GM23338 (cell line): ENCODE data around the gene OTUB2. TPM values are rescaled to one million over a fixed set of nuclear protein-coding genes. Genes with fewer than 3 reads are reported as not detected.

ENCODE experiments used
- ATAC-seq: fragments of 200-7000 bp; cut with Tn5 transposase; 3 replicates; pipeline ENCODE4 v1.9.1; 2020
- DNase-seq: peaks from one replicate; pipeline ENCODE4 v3.0.0-alpha.2; 2015; ENCODE audit warnings: low spot score
- H2AFZ ChIP-seq: fragments of 200-600 bp; sonication (generic); 2 replicates; pipeline ENCODE4 v1.8.0; 2016; ENCODE audit warnings: antibody characterized with exemption, mild to moderate bottlenecking, moderate library complexity
- H3F3A ChIP-seq: fragments of 200-600 bp; sonication (generic); replicated peaks from 2 replicates; pipeline ENCODE4 v1.8.0; 2017; ENCODE audit warnings: antibody characterized with exemption, mixed run types, low read depth
- H3K27ac ChIP-seq: fragments of 200-600 bp; sonication (generic); 2 replicates; pipeline ENCODE4 v1.6.1; 2016; ENCODE audit warnings: low read depth
- H3K27me3 ChIP-seq: fragments of 200-600 bp; sonication (generic); 2 replicates; pipeline ENCODE4 v1.8.0; 2016; ENCODE audit warnings: mild to moderate bottlenecking, mixed run types, moderate library complexity; ENCODE audit not compliant: insufficient read depth
- H3K36me3 ChIP-seq: fragments of 200-600 bp; sonication (generic); 2 replicates; pipeline ENCODE4 v1.8.0; 2016; ENCODE audit warnings: mild to moderate bottlenecking; ENCODE audit not compliant: insufficient read depth
- H3K4me1 ChIP-seq: fragments of 200-600 bp; sonication (generic); 2 replicates; pipeline ENCODE4 v1.8.0; 2016; ENCODE audit warnings: mild to moderate bottlenecking, moderate library complexity; ENCODE audit not compliant: insufficient read depth
- H3K4me2 ChIP-seq: fragments of 200-600 bp; sonication (generic); 2 replicates; pipeline ENCODE4 v1.7.1; 2017; ENCODE audit warnings: mixed run types
- H3K4me3 ChIP-seq: fragments of 200-600 bp; sonication (generic); 2 replicates; pipeline ENCODE4 v1.6.1; 2016; ENCODE audit warnings: mixed run types
- H3K79me2 ChIP-seq: fragments of 200-600 bp; sonication (generic); replicated peaks from 2 replicates; pipeline ENCODE4 v1.8.0; 2017; ENCODE audit warnings: mild to moderate bottlenecking; ENCODE audit not compliant: insufficient read depth
- H3K9me2 ChIP-seq: fragments of 200-600 bp; sonication (generic); 2 replicates; pipeline ENCODE4 v1.8.0; 2017; ENCODE audit not compliant: insufficient read depth
- H4K20me1 ChIP-seq: fragments of 200-600 bp; sonication (generic); replicated peaks from 2 replicates; pipeline ENCODE4 v1.8.0; 2017; ENCODE audit warnings: mild to moderate bottlenecking; ENCODE audit not compliant: insufficient read depth
- H3K27ac Mint-ChIP-seq: 2 replicates; pipeline ENCODE4 v1.8.0; 2020; ENCODE audit warnings: inconsistent platforms, mild to moderate bottlenecking, moderate library complexity, mixed read lengths
- H3K27me3 Mint-ChIP-seq: 3 replicates; pipeline ENCODE4 v1.8.0; 2022; ENCODE audit warnings: low read depth, mild to moderate bottlenecking, moderate library complexity, mixed read lengths, inconsistent platforms; ENCODE audit not compliant: insufficient read depth, poor library complexity
- H3K36me3 Mint-ChIP-seq: 3 replicates; pipeline ENCODE4 v1.8.0; 2021; ENCODE audit warnings: low read depth, mild to moderate bottlenecking, inconsistent platforms, moderate library complexity, mixed read lengths
- H3K4me1 Mint-ChIP-seq: 3 replicates; pipeline ENCODE4 v1.8.0; 2020; ENCODE audit warnings: mild to moderate bottlenecking, inconsistent platforms, mixed read lengths
- H3K4me3 Mint-ChIP-seq: 3 replicates; pipeline ENCODE4 v1.8.0; 2021; ENCODE audit warnings: moderate library complexity, mild to moderate bottlenecking, inconsistent platforms, mixed read lengths
- H3K9me3 Mint-ChIP-seq: 3 replicates; pipeline ENCODE4 v1.8.0; 2020; ENCODE audit warnings: moderate library complexity, mild to moderate bottlenecking, inconsistent platforms, mixed read lengths
- CREB1 ChIP-seq: fragments of 250-450 bp; sonication (Bioruptor Pico); IDR thresholded peaks from 2 replicates; pipeline ENCODE4 v1.5.0; 2020; ENCODE audit warnings: low read depth, mild to moderate bottlenecking, moderate library complexity
- EZH2 ChIP-seq: fragments of 200-600 bp; sonication (generic); IDR thresholded peaks from one replicate; pipeline ENCODE4 v1.8.0; 2017; ENCODE audit warnings: antibody characterized with exemption, mild to moderate bottlenecking, low read depth; ENCODE audit not compliant: unreplicated experiment
- EZH2phosphoT487 ChIP-seq: fragments of 200-600 bp; sonication (generic); IDR thresholded peaks from one replicate; pipeline ENCODE4 v1.8.1; 2018; ENCODE audit warnings: antibody characterized with exemption; ENCODE audit not compliant: unreplicated experiment
- NANOG ChIP-seq: IDR thresholded peaks from 2 replicates; pipeline ENCODE4 v1.6.1; 2016; ENCODE audit warnings: antibody characterized with exemption, borderline replicate concordance
- ZNF114 ChIP-seq: fragments of 250-450 bp; sonication (Bioruptor Pico); IDR thresholded peaks from 2 replicates; pipeline ENCODE4 v1.5.0; 2020; ENCODE audit warnings: mild to moderate bottlenecking, moderate library complexity
- ZNF331 ChIP-seq: fragments of 250-450 bp; sonication (Bioruptor Pico); IDR thresholded peaks from 2 replicates; pipeline ENCODE4 v1.5.0; 2020; ENCODE audit warnings: low read depth, mild to moderate bottlenecking, moderate library complexity
- polyA plus RNA-seq: library from polyadenylated mRNA; unstranded; fragments of >200 nt; fragmentation: Nextera tagmentation; extraction: Ambion mirVana; gene quantifications from 2 replicates; pipeline ENCODE4 v1.2.1, GENCODE V29; 2016
- total RNA-seq: library from RNA; depleted of rRNA; stranded (reverse); fragments of >200 nt; shearing (Covaris generic); gene quantifications from 2 replicates; pipeline ENCODE4 v1.2.3, GENCODE V29; 2014
- TF ChIP-seq, protein P1 (sequence below): fragments of 250-450 bp; sonication (Bioruptor Pico); IDR thresholded peaks from 2 replicates; pipeline ENCODE4 v1.5.0; 2020; ENCODE audit warnings: mild to moderate bottlenecking, moderate library complexity
- TF ChIP-seq, protein P2 (sequence below): IDR thresholded peaks from one replicate; pipeline ENCODE4 v1.6.1; 2018; ENCODE audit warnings: antibody characterized with exemption; ENCODE audit not compliant: unreplicated experiment
- TF ChIP-seq, protein P3 (sequence below), 2 experiments: fragments of 200-600 bp in 1 of 2; sonication (generic) in 1 of 2; conservative IDR thresholded peaks; 2 replicates each; pipeline versions ENCODE4 v1.5.1 to v1.6.1; 2016 to 2017; ENCODE audit warnings: antibody characterized with exemption in 2 of 2, low read depth in 2 of 2, mild to moderate bottlenecking in 2 of 2, moderate library complexity in 1 of 2
- TF ChIP-seq, protein P4 (sequence below): IDR thresholded peaks from 2 replicates; pipeline ENCODE4 v1.6.1; 2016; ENCODE audit warnings: antibody characterized with exemption

The OTUB2 gene
- total and polyA plus RNA-seq, 2 experiments from 2014 or later, result 2.1 to 4.1 TPM

DNA sequence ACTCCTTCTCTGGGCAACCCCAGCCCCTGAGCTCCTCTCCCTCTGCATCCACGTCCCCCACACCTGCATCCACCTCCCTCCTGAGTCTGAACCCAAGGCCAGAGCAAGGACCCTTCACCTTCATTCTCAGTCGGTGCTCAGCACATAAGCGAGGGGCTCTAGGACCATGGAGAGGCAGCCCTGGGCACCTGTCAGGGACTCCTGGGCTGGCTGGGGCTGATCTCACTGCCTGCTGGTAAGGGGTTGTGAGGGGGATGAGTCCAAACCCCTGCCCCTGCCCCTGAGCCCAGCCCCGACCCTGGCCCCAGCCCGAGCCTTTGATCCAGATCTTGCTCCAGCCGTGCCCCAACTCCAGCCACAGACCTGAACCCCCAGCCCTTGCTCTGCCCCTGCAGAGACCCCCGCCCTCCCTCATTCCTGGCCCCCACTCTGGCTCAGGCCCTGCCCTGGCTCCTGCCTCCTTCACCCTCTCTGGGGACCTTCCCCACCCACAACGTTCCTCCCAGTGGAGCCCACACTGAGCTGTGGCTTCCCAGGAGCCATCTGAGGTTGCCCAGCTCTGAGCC, 29.9 kb upstream of the OTUB2 start (continued):
- TF ChIP-seq, protein P1, sequence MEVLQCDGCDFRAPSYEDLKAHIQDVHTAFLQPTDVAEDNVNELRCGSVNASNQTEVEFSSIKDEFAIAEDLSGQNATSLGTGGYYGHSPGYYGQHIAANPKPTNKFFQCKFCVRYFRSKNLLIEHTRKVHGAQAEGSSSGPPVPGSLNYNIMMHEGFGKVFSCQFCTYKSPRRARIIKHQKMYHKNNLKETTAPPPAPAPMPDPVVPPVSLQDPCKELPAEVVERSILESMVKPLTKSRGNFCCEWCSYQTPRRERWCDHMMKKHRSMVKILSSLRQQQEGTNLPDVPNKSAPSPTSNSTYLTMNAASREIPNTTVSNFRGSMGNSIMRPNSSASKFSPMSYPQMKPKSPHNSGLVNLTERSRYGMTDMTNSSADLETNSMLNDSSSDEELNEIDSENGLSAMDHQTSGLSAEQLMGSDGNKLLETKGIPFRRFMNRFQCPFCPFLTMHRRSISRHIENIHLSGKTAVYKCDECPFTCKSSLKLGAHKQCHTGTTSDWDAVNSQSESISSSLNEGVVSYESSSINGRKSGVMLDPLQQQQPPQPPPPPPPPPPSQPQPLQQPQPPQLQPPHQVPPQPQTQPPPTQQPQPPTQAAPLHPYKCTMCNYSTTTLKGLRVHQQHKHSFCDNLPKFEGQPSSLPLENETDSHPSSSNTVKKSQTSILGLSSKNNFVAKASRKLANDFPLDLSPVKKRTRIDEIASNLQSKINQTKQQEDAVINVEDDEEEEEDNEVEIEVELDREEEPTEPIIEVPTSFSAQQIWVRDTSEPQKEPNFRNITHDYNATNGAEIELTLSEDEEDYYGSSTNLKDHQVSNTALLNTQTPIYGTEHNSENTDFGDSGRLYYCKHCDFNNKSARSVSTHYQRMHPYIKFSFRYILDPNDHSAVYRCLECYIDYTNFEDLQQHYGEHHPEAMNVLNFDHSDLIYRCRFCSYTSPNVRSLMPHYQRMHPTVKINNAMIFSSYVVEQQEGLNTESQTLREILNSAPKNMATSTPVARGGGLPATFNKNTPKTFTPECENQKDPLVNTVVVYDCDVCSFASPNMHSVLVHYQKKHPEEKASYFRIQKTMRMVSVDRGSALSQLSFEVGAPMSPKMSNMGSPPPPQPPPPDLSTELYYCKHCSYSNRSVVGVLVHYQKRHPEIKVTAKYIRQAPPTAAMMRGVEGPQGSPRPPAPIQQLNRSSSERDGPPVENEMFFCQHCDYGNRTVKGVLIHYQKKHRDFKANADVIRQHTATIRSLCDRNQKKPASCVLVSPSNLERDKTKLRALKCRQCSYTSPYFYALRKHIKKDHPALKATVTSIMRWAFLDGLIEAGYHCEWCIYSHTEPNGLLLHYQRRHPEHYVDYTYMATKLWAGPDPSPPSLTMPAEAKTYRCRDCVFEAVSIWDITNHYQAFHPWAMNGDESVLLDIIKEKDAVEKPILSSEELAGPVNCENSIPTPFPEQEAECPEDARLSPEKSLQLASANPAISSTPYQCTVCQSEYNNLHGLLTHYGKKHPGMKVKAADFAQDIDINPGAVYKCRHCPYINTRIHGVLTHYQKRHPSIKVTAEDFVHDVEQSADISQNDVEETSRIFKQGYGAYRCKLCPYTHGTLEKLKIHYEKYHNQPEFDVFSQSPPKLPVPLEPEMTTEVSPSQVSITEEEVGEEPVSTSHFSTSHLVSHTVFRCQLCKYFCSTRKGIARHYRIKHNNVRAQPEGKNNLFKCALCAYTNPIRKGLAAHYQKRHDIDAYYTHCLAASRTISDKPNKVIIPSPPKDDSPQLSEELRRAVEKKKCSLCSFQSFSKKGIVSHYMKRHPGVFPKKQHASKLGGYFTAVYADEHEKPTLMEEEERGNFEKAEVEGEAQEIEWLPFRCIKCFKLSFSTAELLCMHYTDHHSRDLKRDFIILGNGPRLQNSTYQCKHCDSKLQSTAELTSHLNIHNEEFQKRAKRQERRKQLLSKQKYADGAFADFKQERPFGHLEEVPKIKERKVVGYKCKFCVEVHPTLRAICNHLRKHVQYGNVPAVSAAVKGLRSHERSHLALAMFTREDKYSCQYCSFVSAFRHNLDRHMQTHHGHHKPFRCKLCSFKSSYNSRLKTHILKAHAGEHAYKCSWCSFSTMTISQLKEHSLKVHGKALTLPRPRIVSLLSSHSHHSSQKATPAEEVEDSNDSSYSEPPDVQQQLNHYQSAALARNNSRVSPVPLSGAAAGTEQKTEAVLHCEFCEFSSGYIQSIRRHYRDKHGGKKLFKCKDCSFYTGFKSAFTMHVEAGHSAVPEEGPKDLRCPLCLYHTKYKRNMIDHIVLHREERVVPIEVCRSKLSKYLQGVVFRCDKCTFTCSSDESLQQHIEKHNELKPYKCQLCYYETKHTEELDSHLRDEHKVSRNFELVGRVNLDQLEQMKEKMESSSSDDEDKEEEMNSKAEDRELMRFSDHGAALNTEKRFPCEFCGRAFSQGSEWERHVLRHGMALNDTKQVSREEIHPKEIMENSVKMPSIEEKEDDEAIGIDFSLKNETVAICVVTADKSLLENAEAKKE, result no peak

GRCh38 chr14:93997082-93997481, 29.1 kb upstream of the OTUB2 start, which contains the start of gene CCDC197:
TSS of gene CCDC197 (plus strand) at chr14:93997301. CDS start at chr14:93998132, 831 bp downstream.
- no peak within 1 kb of the TSS for H3K4me2 ChIP-seq
- H4K20me1 ChIP-seq, result no peaks in the 10 kb centered on the region
- H3K4me1 ChIP-seq, result no peaks in the 10 kb centered on the region
- DNase-seq, result no peak
- H3F3A ChIP-seq, result no peaks in the 10 kb centered on the region
- no peak for ATAC-seq
- H3K27me3 Mint-ChIP-seq, result peaks cover 9% of the 10 kb centered on the region
- no peaks in the 10 kb centered on the region for H3K9me3 Mint-ChIP-seq
- peaks cover 9% of the 10 kb centered on the region for H3K4me1 Mint-ChIP-seq
- H3K27ac Mint-ChIP-seq, result no peak within 1 kb of the TSS
- H3K27me3 ChIP-seq, result no peaks in the 10 kb centered on the region
- TF ChIP-seq ZNF114 (no peak), CREB1 (CRISPR knock-in tag) (no peak), EZH2phosphoT487 (no peak), ZNF331 (CRISPR knock-in tag) (no peak), EZH2 (no peak), NANOG (no peak)
- TF ChIP-seq, protein P2, sequence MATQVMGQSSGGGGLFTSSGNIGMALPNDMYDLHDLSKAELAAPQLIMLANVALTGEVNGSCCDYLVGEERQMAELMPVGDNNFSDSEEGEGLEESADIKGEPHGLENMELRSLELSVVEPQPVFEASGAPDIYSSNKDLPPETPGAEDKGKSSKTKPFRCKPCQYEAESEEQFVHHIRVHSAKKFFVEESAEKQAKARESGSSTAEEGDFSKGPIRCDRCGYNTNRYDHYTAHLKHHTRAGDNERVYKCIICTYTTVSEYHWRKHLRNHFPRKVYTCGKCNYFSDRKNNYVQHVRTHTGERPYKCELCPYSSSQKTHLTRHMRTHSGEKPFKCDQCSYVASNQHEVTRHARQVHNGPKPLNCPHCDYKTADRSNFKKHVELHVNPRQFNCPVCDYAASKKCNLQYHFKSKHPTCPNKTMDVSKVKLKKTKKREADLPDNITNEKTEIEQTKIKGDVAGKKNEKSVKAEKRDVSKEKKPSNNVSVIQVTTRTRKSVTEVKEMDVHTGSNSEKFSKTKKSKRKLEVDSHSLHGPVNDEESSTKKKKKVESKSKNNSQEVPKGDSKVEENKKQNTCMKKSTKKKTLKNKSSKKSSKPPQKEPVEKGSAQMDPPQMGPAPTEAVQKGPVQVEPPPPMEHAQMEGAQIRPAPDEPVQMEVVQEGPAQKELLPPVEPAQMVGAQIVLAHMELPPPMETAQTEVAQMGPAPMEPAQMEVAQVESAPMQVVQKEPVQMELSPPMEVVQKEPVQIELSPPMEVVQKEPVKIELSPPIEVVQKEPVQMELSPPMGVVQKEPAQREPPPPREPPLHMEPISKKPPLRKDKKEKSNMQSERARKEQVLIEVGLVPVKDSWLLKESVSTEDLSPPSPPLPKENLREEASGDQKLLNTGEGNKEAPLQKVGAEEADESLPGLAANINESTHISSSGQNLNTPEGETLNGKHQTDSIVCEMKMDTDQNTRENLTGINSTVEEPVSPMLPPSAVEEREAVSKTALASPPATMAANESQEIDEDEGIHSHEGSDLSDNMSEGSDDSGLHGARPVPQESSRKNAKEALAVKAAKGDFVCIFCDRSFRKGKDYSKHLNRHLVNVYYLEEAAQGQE, result no peak
- TF ChIP-seq, protein P3, sequence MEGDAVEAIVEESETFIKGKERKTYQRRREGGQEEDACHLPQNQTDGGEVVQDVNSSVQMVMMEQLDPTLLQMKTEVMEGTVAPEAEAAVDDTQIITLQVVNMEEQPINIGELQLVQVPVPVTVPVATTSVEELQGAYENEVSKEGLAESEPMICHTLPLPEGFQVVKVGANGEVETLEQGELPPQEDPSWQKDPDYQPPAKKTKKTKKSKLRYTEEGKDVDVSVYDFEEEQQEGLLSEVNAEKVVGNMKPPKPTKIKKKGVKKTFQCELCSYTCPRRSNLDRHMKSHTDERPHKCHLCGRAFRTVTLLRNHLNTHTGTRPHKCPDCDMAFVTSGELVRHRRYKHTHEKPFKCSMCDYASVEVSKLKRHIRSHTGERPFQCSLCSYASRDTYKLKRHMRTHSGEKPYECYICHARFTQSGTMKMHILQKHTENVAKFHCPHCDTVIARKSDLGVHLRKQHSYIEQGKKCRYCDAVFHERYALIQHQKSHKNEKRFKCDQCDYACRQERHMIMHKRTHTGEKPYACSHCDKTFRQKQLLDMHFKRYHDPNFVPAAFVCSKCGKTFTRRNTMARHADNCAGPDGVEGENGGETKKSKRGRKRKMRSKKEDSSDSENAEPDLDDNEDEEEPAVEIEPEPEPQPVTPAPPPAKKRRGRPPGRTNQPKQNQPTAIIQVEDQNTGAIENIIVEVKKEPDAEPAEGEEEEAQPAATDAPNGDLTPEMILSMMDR (conservative IDR thresholded peaks at IDR 0.05; ENCODE audit: low read depth in 2 of 2), result no peak
- TF ChIP-seq, protein P4, sequence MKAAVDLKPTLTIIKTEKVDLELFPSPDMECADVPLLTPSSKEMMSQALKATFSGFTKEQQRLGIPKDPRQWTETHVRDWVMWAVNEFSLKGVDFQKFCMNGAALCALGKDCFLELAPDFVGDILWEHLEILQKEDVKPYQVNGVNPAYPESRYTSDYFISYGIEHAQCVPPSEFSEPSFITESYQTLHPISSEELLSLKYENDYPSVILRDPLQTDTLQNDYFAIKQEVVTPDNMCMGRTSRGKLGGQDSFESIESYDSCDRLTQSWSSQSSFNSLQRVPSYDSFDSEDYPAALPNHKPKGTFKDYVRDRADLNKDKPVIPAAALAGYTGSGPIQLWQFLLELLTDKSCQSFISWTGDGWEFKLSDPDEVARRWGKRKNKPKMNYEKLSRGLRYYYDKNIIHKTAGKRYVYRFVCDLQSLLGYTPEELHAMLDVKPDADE, result no peak
- H3K36me3 ChIP-seq, result no peaks in the 10 kb centered on the region
- no peak within 1 kb of the TSS for H3K4me3 Mint-ChIP-seq
- H2AFZ ChIP-seq, result no peak within 1 kb of the TSS
- no peaks in the 10 kb centered on the region for H3K36me3 Mint-ChIP-seq
- H3K9me2 ChIP-seq, result no peaks in the 10 kb centered on the region
- no peak within 1 kb of the TSS for H3K4me3 ChIP-seq
- H3K27ac ChIP-seq, result no peak within 1 kb of the TSS
- H3K79me2 ChIP-seq, result no peaks in the 10 kb centered on the region
